NT2/D1 (cell line): ENCODE data around the gene ADAMTS12.

Experiments
- DNase-seq: peaks from one replicate; pipeline ENCODE4 v3.0.0-alpha.2; 2011; ENCODE audit warnings: low read depth, low spot score
- H3K27me3 ChIP-seq: 2 replicates; pipeline ENCODE4 v1.6.0; 2011; ENCODE audit warnings: mild to moderate bottlenecking; ENCODE audit not compliant: insufficient read length, insufficient read depth
- H3K36me3 ChIP-seq: 2 replicates; pipeline ENCODE4 v1.6.1; 2011; ENCODE audit warnings: mild to moderate bottlenecking, low read length, mixed read lengths; ENCODE audit not compliant: insufficient read depth, insufficient read length
- H3K4me1 ChIP-seq: 2 replicates; pipeline ENCODE4 v1.5.1; 2011; ENCODE audit not compliant: insufficient read depth, insufficient read length
- H3K4me3 ChIP-seq: 2 replicates; pipeline ENCODE4 v1.5.1; 2011; ENCODE audit warnings: low read depth; ENCODE audit not compliant: insufficient read length
- H3K9ac ChIP-seq: 2 replicates; pipeline ENCODE4 v1.6.0; 2011; ENCODE audit warnings: low read depth; ENCODE audit not compliant: insufficient read length
- H3K9me3 ChIP-seq: 2 replicates; pipeline ENCODE4 v1.5.1; 2011; ENCODE audit warnings: mild to moderate bottlenecking, low read length; ENCODE audit not compliant: insufficient read depth
- SUZ12 ChIP-seq: IDR thresholded peaks from 2 replicates; pipeline ENCODE4 v1.6.1; 2011; ENCODE audit not compliant: insufficient read length, insufficient read depth; ENCODE audit errors: extremely low read depth
- YY1 ChIP-seq: IDR thresholded peaks from 2 replicates; pipeline ENCODE4 v1.6.1; 2011; ENCODE audit not compliant: insufficient read length, insufficient read depth
- ZNF274 ChIP-seq: IDR thresholded peaks from 2 replicates; pipeline ENCODE4 v1.6.1; 2011; ENCODE audit warnings: mild to moderate bottlenecking, low read depth, low read length

Gene ADAMTS12

GRCh38 chr5:33513462-33514185, 378.2 kb downstream of the ADAMTS12 start:
- Histone ChIP-seq H3K9ac (no peak overlapping the region), H3K27me3 (no peaks in the 10 kb centered on the region), H3K36me3 (no peaks in the 10 kb centered on the region), H3K9me3 (no peaks in the 10 kb centered on the region), H3K4me3 (no peak overlapping the region), H3K4me1 (no peaks in the 10 kb centered on the region)
- DNase-seq, result no peak
- TF ChIP-seq ZNF274 (no peak), SUZ12 (no peak), YY1 (no peak)

GRCh38 chr5:33509036-33509435, 382.8 kb downstream of the ADAMTS12 start:
- DNase-seq, result no peak
- Histone ChIP-seq H3K9me3 (no peaks in the 10 kb centered on the region), H3K4me1 (no peaks in the 10 kb centered on the region), H3K4me3 (no peak overlapping the region), H3K36me3 (no peaks in the 10 kb centered on the region), H3K27me3 (no peaks in the 10 kb centered on the region), H3K9ac (no peak overlapping the region)
- TF ChIP-seq ZNF274, result no peak
- TF ChIP-seq SUZ12, result no peak
- no peak for TF ChIP-seq YY1

- no peak for DNase-seq
- H3K4me1 ChIP-seq, result no peaks in the 10 kb centered on the region
- no peaks in the 10 kb centered on the region for H3K9me3 ChIP-seq
Measured at GRCh38 chr5:33507426-33507825, 384.4 kb downstream of the ADAMTS12 start.

GRCh38 chr5:33504570-33504969, 387.2 kb downstream of the ADAMTS12 start:
- no peak for TF ChIP-seq SUZ12
- TF ChIP-seq YY1, result no peak
- TF ChIP-seq ZNF274, result no peak
- no peaks in the 10 kb centered on the region for H3K36me3 ChIP-seq
- H3K4me3 ChIP-seq, result no peak overlapping the region
- no peaks in the 10 kb centered on the region for H3K4me1 ChIP-seq
- no peaks in the 10 kb centered on the region for H3K27me3 ChIP-seq
- no peaks in the 10 kb centered on the region for H3K9me3 ChIP-seq
- H3K9ac ChIP-seq, result no peak overlapping the region
- DNase-seq, result no peak

More at GRCh38 chr5:33507426-33507825, 384.4 kb downstream of the ADAMTS12 start:
- no peaks in the 10 kb centered on the region for H3K27me3 ChIP-seq
- H3K9ac ChIP-seq, result no peak overlapping the region
- H3K36me3 ChIP-seq, result no peaks in the 10 kb centered on the region
- no peak for TF ChIP-seq ZNF274
- no peak for TF ChIP-seq SUZ12
- TF ChIP-seq YY1, result no peak
- no peak overlapping the region for H3K4me3 ChIP-seq

GRCh38 chr5:33501899-33502298, 389.9 kb downstream of the ADAMTS12 start:
- no peak overlapping the region for H3K4me3 ChIP-seq
- no peaks in the 10 kb centered on the region for H3K4me1 ChIP-seq
- H3K36me3 ChIP-seq, result no peaks in the 10 kb centered on the region
- H3K9me3 ChIP-seq, result no peaks in the 10 kb centered on the region
- TF ChIP-seq SUZ12 (no peak), YY1 (no peak), ZNF274 (no peak)
- H3K9ac ChIP-seq, result no peak overlapping the region
- no peak for DNase-seq
- no peaks in the 10 kb centered on the region for H3K27me3 ChIP-seq

GRCh38 chr5:33501260-33501659, 390.5 kb downstream of the ADAMTS12 start:
- Histone ChIP-seq H3K9me3 (no peaks in the 10 kb centered on the region), H3K4me3 (no peak overlapping the region)

GRCh38 chr5:33494466-33494865, 397.3 kb downstream of the ADAMTS12 start:
- TF ChIP-seq ZNF274 (no peak), YY1 (no peak), SUZ12 (no peak)
- Histone ChIP-seq H3K36me3 (no peaks in the 10 kb centered on the region), H3K9ac (no peak overlapping the region), H3K4me1 (no peaks in the 10 kb centered on the region), H3K9me3 (peaks cover under 1% of the 10 kb centered on the region; the same call in 1 of the 2 replicates), H3K4me3 (no peak overlapping the region), H3K27me3 (no peaks in the 10 kb centered on the region)
- DNase-seq, result no peak

More at GRCh38 chr5:33501260-33501659, 390.5 kb downstream of the ADAMTS12 start:
- no peak for TF ChIP-seq YY1
- TF ChIP-seq SUZ12, result no peak
- TF ChIP-seq ZNF274, result no peak
- Histone ChIP-seq H3K36me3 (no peaks in the 10 kb centered on the region), H3K4me1 (no peaks in the 10 kb centered on the region), H3K27me3 (no peaks in the 10 kb centered on the region), H3K9ac (no peak overlapping the region)
- DNase-seq, result no peak
